NCI-H2081 (cell line): ENCODE results near the gene CYP19A1.
A peak's percentile ranks its signal among the peaks of the same experiment; 100 is the strongest.

Experiments
- DNase-seq, 2 experiments: peaks; one replicate each; lab custom pipeline; 2025; lab: John Stamatoyannopoulos, UW

Gene CYP19A1

DNA sequence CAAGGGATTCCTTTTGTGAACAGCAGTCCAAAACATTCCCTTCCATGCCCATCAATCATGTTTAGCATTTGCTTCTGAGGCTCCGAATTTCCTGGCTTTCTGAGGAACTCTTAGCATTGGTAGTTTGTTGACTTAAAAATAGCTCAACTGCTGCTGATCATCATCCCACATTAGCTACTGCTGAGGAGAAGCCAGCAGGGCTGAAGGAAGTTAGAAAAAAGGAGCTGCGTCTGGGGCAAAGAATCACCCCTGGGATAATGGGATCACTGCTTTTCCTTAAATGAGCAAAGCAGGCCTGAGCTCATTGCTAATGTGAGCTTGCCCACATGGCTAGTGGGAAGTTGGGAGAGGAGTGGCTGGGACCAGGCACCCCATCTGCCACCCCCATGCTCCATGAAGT lies 39.8 kb downstream of the CYP19A1 start:
- no peak for DNase-seq

DNA sequence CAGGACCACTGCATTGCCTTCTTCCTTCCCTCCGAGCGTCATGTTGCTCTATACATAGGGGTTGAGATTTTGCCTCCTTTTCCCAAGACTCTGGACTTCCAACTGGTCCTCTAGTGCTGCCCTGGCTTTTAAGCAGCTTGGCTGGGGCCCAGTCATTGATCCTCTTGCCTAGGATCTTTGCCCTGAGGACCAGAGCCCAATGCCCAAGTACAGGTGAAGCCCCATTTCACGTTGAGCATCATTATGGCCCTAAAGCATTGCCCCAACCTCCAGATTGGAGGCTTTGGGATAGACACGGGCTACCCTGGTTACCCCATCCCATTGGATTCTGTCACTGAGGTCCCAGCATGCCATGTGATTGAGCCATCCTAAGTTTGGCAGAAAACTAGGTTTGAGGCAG lies 47.7 kb downstream of the CYP19A1 start:
- no peak for DNase-seq

DNA sequence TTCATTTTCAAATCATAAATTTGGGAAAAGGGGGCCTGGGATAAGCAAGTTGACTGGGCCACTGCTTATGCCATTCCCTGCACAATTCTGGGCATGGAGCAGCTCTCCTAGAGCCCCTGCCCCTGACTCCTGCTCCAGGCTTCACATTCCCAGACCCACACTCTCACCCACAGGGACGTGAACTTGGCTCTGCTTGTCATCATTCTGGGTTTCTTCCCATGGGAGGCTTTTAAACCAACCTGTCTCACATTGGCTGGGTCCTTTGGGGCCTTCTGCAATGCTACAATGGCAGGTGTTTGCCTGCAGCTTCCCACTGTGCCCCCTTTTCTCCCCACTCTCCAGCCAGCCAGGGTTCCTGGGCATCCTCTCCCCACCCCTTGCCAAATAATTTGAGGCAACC lies 49.1 kb downstream of the CYP19A1 start:
- DNase-seq, result no peak

DNA sequence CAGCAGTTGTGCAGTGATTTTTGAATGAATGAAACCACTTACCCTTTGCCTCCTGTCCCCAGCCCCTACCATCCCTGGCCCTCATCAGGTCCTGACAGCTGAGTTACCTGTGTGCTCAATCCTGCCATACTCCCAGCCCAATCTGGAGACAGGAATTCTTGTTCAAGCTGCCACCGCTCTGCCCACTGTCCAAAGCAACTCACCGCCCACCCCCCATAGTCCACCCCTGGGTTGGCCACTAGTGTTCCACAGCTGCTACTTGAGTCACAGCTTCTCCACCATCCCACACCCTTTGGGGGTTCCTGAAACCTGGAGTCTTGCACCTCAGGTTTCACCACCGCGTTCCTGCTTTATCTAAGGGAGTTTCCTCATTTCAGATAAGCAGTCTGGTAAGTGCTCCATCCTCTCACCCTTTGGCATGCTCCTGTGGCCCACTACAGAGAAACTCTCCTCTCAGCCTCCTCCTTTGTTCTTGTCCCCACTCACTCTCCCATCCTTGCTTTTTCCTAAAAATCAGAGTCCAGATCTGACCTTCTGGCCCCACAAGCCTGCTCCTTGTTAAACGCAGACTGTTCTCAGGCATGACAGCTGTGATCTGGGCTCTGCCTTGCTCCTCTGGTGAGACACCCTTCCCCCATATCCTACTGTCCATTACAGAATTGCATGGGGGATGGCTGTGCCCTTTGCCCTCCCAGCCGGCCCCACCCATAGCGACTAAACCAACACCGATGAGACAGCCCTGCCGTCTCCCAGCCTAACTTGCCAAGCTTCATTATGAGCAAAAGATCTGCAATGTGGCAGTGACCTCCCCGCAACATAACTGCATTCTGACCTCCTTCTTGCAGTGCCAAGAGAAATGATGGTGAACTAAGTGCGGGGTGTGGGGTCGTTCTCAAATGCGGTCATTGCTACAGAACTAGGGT lies 50.0 kb downstream of the CYP19A1 start:
- DNase-seq, result no peak

DNA sequence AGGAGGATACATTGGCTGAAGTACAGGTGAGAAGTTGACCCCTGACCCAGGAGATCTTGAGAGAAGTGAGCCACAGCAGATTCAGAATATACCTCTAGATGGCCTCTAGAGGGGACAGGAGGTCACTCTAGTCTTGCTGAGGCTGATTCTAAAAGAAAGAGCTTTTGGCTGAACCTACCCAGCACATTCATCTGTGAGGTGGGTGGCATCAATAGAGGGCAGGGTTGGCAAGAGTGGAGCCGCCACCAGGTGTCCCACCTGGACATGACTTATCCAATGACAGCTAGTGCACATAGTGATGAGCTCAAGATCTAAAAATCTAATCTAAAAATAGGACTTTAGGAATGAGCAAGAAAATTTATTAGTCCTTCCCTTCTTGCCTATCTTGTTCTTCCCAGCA lies 51.6 kb downstream of the CYP19A1 start:
- peak in 1 of 2 experiments; percentile 41 for DNase-seq

DNA sequence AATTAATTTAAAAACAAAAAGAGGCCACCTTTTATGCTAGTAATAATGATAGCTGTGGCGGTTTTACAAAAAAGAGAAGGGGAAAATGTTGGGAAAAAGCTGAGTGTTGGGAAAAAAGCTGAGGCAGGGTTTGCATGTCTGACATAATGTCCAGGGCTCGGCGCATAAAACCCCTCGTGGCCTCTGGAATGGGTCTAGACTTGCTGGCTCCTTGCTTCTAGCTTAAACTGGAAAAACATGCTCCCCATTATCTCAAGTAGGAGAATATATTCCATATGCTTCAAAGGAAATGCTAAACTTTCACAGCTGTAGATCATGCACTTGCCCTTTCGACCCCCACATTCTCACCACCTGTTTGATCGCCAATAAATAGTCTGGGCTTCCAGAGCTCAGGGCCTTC lies 53.0 kb downstream of the CYP19A1 start:
- no peak for DNase-seq

DNA sequence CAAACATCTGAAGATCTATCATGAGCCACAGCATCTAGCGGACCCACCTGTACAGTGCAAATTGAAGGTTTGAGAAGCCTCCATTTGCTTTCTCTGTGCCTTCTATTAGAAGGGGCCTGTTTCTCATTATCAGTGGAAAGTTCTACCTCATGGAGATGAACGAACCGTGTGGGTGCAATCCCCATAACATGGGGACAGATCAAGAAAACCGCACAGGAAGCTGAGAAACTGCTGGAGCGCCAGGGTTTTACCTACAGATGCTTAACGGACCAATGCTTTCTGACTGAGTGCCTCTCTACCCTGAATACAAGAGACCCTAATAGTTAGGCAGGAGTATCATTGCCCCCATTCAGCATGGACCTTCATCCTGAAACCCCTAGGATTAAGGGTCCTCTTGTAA lies 53.5 kb downstream of the CYP19A1 start:
- DNase-seq, result no peak

DNA sequence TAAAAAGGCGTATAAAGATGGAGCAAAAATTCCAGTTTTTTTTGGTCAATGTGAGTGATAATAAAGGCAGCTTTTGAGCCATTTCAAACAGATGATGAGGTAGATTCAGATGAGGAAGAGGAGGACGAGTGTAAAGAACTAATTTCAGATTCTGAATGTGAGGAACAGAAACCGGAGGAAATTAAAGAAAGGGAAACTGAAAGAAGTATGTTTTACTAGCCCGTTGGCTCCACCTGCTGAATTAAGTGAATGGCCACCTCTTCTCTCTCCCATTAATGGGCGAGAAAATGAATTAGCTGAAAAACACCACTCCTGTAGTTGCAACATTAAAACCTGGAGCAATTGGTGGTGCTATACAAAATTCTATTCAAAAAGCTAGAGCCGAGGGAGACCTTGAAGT lies 55.4 kb downstream of the CYP19A1 start:
- no peak for DNase-seq

DNA sequence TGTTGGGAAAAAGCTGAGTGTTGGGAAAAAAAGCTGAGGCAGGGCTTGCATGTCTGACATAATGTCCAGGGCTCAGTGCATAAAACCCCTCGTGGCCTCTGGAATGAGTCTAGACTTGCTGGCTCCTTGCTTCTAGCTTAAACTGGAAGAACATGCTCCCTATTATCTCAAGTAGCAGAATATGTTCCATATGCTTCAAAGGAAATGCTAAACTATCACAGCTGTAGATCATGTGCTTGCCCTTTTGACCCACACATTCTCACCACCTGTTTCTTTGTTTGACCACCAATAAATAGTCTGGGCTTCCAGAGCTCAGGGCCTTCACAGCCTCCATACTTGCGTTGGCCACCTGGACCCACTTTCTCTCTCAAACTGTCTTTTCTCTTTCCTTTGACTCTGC lies 56.2 kb downstream of the CYP19A1 start:
- DNase-seq, result peak in 1 of 2 experiments; percentile 29

DNA sequence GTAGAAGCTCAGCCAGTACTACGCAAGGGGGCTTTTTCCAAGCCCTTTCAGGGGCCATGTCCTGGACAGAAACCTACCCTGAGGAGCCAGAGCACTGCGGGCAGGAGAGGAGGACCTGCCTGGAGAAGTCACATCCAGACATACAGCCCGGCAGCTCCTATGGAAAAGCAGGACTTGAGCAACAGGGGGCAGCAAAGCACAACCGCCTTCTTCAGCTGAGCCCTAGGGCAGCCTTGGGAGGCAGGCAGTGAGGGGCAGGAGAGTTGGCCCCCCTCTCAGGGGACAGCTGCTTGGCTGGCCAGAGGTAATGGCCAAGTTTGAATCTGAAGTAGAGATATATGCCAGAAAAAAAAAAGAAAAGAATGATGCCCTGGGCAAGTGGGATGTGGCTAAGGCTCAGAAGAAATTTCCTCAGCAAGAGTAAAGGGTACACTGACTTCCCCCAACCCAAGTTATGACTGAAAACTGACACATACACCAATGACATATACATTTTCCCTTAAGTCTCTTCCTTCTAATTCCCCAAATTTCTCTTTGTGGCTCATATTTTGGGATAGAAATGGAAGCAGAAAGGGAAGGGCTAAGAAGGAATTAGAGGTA lies 56.9 kb downstream of the CYP19A1 start:
- peak; percentile 57 to 80 for DNase-seq

DNA sequence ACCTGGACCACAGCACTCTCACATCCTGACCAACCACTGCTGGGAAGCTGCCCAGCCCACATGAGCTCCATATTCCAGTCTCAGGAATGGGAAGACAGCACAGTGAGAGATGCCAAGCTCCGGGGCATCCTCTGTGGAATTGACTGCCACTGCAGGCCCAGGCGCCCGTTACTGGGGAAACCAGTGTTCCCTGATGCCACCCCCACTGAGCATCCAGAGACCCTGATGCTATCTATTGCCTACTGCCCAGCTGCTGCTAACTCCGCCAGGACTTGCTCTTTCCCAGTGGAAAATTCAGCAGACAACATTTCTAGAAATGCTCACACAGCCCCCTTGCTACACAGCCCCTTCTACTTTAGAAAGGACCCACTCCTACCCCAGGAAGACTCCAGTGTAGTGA lies 57.6 kb downstream of the CYP19A1 start:
- DNase-seq, result no peak

DNA sequence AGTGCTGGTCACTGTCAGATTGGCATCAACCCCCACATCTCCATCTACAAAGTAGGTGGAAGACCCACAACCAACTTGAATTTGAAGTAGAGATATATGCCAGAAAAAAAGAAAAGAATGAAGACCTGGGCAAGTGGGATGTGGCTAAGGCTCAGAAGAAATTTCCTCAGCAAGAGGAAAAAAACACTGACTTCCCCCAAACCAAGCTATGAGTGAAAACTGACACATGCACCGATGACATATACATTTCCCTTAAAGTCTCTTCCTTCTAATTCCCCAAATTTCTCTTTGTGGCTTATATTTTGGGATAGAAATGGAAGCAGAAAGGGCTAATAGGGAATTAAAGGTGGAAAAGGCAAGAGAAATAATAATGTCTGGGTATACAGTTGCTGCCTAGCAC lies 59.0 kb downstream of the CYP19A1 start:
- DNase-seq, result no peak

DNA sequence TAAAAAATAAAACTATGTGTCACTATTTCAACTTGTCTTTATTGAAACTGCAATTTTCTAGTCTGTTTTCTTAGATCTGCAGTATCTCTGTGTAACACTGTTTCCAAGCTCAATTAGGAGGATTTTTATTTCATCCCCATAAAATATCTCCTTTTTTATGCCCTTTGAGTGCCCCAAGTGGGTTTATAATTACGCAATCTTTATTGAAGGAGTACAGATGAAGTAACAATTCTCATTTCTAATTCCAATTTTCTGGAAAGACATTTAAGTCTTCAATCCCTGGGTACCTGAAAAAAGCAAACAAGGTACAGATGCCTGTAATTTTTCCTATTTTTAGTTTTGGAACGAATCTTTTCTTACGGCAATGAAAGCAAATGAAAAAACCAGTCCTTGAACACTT lies 61.3 kb downstream of the CYP19A1 start:
- DNase-seq, result no peak

DNA sequence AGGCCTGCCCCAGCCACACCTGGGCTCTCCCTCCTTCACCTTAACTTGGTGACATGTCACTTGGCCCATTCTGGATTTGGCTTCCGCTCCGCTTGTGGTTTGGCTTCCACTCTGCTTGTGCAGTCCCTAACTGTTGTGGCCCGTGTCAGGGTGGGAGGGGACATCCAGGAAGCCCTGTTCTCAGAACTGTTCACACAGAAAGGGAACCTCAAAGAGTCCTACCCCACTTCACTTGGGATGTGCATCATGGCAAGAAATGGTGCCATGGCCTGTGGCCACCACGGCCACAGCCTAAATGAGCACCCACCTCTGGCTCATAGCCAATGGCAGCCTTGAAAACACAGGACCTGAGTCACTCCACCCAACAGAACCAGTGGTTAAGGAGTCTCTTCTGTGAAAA lies 63.4 kb downstream of the CYP19A1 start:
- DNase-seq, result no peak

DNA sequence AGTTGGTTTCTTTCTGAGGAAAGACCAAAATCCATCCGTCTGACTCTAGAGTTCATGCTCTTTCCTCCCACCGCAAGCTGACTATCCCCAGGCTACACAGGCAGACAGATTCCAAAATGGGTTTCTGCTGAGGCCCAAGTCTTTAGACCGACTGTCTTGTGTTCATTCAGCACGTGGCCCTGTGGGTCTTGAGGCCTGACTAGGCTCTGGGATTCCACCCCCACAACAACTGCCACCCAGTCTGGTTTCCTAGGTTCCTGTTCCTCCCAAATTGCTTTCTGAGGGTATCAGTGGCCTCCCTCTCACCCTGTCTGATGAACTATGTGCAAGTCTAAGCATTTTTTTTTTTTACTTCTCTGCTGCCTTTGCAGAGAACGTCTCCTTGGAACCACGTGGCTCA lies 67.7 kb downstream of the CYP19A1 start:
- no peak for DNase-seq

DNA sequence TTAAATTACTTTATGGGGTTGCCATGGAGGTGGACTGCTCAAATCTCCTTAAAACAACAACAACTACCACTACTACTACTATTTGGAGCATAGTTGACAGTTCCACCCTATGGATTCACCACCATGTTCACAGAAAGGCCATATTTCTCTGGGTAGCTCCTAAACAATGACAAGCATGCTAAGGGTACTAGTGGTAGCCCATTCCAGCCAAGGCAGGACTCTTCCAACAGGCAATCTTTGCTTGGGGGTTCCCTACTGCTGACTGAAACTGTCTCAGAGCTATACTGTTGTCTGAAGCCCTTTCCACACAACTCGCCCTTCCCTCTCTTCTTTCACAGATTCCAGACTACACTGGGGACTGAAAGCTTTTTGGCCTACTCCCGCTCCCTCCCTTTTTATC lies 68.9 kb downstream of the CYP19A1 start:
- no peak for DNase-seq

DNA sequence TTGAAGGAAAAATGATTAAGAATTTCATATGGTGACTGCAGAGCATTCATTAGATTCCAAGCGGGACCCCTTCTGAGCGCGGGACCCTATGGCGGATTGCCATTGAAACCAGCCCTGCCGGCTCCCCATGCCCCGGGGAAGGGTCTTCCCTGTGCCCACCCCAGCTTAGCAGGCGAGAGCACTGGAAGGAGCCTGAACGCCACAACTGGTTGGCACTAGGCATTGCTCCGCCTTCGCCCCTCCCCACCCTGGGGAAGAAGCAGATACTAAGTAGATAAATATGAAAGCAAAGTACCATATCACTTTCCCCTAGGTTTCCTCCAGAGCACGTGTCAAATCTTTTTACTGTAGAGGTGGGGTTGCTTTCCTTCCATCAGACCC lies 70.7 kb downstream of the CYP19A1 start:
- no peak for DNase-seq

DNA sequence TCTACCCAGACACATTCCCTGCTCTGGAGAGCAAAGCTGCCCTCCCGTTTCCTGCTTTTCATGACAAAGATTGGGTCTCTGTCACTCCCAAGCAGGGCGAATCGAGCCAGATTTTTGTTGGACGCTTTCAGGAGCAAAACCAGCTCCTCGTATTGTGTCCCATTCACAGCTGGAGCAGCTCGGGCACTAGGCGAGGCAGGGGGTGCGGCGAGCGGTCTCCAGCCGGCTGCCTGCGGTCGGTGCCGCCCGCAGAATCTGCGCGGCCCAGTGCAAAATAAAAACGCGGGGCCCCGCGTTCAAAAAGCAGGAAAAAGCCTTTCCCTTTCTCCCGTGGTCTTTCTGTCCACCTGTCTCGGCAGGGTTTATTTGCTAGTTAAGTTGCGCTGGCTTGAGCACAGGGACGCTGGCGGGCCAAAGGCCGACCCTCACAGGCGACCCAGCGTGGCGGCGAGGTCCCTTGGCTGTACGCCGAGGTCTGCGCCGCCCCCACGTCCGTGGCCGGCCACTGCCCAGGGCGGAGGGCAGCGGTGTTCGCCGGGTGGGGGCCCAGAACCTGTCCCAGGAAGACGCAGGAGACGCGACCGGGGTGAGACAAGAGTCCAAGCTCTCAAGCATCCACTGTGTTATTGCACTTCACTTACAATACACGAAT lies 71.2 kb downstream of the CYP19A1 start:
- DNase-seq, result no peak

DNA sequence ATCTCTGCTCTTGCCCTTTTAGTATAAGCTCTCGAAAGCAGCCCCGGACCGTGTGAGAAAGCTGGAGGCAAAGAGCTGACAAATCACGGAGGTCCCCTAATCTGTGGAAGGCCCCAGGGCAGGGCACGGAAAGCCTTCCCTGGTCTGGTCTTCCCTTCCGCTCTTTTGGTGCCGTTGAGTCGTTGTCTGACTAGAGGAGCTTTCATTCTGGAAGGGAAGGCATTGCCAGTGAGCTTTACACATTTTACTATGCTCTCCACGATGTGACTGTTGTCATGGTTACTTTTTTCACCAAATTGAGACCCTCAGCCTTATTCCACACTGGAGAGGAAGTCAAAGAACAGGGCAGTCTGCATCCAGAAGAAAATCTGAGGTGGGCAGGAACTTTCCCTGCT lies 71.7 kb downstream of the CYP19A1 start:
- DNase-seq, result no peak

DNA sequence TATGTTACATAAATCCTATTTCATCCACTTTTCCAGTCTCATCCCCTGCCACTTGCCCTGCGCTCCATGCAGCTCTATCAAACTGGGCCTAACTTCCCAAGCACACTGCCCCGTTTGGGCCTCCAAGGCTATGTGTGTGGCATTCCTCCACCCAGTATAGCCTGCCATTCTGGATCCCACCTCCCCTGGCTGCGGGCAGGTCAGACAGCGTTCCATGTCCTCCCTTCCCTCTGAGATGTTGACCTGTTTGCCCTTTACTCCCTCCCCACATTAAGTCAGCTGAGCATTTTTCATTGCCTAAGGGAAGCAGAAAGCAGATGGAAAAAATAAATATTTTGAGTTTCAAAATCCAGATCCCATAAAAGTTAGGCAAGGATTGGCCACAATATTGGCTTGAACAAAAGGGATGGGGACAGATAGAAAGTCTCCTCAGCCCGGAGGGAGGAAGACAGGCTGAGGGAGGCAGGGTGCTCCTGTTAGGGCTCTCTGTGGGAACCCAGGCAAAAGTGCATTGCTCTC lies 73.3 kb downstream of the CYP19A1 start:
- no peak for DNase-seq

DNA sequence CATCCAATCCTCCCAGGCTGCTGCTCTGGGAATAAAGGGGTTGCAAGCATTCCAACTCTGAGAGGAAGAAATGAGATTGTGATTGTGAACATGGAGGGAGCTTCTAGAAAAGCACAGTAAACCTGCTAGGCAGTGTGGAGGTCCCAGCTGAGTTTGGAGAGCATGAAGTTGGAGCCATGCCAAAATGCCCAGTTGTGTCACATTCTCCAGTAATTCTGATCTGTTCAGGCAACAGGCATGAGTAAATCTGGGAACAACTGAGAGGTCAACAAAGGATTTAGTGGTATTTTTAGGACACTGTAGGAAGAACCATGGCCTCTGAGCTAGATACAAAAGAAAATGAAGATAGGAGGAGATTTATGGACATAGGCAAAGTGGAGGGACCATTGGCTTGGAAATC lies 74.7 kb downstream of the CYP19A1 start:
- DNase-seq, result no peak

DNA sequence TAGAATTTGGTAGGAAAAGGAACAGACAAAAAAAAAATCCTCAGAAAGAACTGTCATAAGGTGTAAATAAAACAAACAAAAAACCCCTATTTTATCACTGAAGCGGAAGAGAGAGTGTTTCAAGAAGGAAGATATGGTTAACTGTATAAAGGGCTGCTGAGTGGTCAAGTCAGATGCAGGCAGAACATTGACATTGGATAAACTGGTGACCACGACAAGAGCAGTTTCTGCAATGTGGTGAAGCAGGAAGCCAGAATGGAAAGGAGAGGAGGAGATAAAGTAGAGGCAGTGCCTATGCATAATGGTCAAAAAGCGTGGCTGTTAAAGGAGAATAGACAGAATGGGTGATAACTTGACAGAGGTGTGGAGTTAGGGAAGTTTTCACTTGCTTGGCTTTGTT lies 75.3 kb downstream of the CYP19A1 start:
- DNase-seq, result no peak

DNA sequence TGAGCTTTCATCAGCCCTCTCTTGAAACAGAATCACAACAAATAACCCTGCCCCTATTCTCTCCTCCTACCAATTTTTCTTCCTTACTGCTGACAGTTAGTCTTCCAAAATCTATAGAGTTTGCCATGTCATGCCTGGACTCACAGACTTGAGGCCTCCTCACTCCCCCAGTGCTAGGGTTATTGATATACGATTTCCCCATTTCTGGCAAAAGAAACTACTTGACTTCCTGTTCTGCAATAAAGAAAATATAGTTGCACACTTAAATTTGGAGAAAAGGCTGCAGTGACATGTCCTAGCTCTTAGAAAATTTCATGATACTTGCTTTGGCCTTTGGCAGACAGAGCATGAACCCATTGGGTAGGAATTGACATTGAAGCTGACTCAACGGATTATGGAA lies 75.9 kb downstream of the CYP19A1 start:
- no peak for DNase-seq
